Thoracic aorta (tissue), 2 donors: ENCODE data around the gene PER3. TPM values are rescaled to one million over a fixed set of nuclear protein-coding genes. Genes with fewer than 3 reads are reported as not detected.

Experiments
- total RNA-seq, 2 donors: library from RNA; depleted of rRNA; stranded (reverse); fragments of >200 nt; gene quantifications; one replicate each; pipeline versions ENCODE4 v1.1.0 to v1.2.3, GENCODE V29; 2016

PER3 gene
- total RNA-seq, 2 donors from 2014 or later = 19.8 to 21.7 TPM

Other genes starting within 250 kb of the PER3 start
- gene VAMP3, start 13.0 kb upstream of the PER3 start, total RNA-seq = 100 to 1,000 TPM in 1 of 2 donors, 10 to 100 TPM in 1; 87.3 to 102 TPM
- not detected for gene UTS2, start 68.8 kb downstream of the PER3 start, total RNA-seq
- gene TNFRSF9, start 156.5 kb downstream of the PER3 start, total RNA-seq = not detected
- 100 to 1,000 TPM; 140 to 145 TPM for gene PARK7, start 177.4 kb downstream of the PER3 start, total RNA-seq
- 100 to 1,000 TPM; 101 to 158 TPM for gene ERRFI1, start 242.0 kb downstream of the PER3 start, total RNA-seq